Stimulated activated CD4-positive, alpha-beta T cell treated with anti-CD3 and anti-CD28 coated beads, Interleukin-4, amount 100 ng/mL, for 4 hours (primary cell): ENCODE measurements around the gene ADCYAP1R1.

Experiments
- DNase-seq, 2 experiments: peaks; one replicate each; pipeline ENCODE4 v3.0.0-alpha.2; 2020

Gene ADCYAP1R1

DNA sequence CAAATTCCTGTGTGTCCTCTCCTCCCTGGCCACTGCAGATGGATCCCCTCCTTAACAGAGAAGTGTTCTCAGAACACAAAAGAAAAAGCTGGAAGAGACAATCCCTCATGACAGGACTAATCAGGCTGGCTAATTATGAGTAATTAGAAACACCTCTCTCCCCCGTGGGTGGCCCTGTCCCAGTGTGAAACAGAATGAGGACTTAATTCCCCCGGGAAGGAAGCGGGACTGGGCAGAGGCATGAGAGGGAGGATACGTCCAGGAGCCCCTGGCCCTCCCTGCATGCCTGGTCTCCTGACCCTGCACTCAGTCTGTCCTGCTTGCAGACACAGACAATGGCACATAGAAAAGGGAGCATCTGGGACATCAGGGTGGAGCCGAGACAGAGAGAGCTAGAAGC, 7.6 kb upstream of the ADCYAP1R1 start:
- no peak for DNase-seq

DNA sequence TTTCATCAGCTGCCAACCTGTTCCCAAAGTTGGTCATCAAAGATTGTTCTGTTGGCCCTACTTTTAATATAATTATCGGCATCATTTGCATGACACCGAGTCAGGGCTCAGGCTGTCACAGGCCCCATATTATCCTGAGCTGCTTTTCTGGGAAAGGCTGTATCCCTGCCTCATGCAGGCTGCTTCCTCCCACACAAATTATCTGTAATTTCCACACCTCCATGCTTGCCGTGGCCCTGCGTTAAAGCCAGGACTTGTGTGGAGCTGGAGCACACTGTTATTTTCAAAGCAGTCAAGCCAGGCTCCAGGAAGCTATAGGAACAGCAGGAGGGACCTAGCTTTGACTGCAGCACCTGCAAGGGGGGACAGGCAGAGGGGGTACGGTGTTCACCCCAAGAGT, 5.4 kb upstream of the ADCYAP1R1 start:
- DNase-seq = no peak

DNA sequence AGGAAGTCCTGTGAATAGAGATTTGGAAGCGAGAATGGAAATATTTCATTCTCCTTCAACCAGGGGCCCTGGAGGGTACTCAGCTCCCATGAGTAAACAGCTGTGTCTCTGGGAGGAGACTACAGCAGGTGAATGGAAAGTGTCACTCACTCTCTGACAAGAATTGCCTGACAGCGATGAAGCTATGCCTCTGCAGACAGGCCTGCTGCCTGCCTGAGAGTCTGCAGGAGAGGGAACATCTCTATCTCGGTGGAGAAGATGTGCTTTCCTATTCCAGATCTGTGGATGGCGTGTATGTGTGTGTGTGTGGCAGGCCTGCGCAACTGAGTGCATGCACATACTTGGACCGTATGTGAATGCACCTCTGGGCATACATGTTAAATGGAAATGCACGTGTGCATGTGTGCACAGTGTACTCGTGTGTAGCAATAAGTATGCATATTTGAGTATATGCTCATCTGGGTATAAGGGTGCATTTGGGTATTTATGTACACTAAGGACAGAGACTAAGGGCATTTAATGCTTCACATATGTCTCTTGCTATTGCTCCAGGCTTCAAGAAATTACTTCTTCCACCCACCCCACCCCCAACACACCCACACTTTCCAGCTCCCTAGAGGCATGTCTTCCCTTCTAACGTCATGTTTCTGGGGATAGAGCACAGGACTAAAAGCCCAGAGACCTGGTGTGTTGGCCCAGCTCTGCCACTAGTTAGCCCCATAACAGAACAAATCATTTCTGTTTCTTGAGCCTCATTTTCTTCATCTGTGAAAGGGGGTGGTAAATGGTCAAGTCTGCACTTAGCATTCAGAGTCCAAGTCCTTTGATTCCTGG, 4.6 kb upstream of the ADCYAP1R1 start:
- DNase-seq = no peak

DNA sequence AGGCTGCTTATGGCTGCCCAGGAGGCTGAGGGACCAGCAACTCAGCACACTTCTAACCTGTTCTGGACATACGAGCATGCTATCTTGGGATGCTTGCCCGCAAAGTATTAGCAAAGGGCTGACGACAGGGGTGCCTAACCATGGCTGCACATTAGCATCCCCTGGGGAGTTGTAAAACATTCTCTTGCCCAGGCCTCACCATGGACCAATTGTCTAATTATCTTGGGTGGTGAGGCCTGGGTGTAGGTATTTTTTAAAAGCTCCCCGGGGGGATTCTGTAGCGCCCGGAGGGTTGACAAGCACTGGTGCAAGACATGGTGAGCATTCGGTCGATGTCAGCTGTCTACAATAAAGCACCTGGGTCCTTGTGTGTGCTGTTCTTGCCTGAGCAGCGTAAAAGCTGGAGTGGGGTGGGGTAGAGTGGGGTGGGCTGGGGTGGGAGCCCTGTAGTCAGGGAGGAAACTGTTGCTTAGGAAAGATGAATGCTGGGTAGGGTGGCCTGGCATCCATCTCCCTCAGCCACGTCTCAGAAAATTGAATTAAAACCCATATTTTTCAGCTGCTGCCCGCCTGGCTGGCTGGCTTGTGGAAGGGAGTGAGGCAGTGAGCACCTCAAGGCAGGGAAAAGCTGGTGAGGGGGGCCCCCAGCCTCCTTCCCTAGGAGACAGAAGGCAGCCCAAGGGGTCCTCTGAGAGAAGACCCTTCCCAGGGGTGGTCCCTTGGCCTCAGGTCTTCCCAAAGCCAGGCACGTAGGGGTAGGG, 2.9 kb upstream of the ADCYAP1R1 start:
- DNase-seq = no peak

DNA sequence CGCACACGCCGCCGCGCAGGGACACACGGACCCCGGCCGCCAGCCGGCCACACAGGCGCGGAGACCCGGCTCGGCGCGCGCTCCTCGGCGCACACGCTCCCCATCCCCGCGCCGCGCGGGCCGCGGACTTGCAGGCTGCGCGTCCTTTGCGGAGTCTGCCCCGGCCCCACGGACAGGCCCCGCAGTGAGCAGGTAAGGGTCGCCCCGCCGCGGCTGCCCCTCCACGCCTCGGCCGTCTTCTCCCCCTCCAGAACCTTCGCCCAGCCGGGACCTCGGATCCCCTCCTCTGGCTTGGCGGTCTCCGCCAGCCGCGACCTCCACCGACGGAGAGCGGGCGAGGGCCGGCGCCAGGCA, 356 bp downstream of the ADCYAP1R1 start:
- DNase-seq = no peak

DNA sequence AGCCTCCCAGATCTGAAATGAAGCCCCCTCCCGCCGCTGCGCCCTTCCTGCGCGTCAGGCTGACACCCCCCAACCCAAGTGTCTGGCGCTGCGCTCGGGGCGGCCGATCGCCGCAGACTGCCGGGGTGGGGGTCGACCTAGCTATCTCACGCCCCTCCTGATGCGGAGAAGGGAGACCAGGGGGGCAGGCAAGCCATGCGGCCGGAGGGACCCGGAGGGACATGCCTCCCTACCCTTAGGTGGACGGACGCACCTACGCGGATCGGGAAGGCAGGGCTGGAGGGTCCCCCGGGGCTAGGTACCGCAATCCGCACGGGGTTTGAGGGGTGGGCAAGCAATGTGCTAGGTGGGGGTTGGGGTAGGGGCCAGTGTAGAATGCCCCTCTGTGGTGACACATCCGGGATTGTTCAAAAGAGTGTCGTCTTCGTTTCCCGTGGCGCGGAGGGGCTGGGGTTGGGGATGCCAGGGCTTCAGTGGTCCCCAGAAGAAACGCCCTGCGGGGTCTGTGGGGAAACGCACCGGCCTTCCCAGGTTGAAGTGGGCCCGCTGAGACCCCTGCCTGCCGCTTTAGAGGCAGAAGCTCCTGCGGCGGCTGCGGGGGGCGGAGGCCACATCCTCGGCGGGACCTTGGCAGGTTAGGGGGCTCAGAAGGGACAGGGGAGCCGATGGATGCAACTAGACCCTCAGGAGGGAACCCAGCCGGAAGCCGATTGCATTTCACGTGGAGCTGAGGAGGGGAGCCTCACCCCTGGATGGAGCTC, 913 bp downstream of the ADCYAP1R1 start:
- no peak for DNase-seq

DNA sequence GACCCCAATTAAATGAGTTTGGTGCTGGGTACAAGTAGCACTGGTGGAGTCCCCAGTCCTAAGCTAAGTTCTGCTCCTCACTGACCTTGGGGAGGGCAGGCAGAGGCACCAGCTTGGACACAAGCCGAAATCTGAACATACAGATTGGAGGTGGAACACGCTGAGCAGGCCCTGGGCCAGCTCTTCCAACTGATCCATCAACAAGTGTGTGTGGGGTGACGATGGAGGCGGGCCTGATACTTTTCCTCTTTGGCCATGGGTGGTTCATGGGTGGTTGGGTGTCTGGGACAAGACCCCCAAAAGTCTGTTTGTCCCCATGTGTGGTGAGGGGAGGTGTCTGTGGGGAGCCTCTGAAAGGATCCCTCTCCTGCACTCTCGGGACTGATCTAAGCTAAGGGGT, 1.9 kb downstream of the ADCYAP1R1 start:
- no peak for DNase-seq

DNA sequence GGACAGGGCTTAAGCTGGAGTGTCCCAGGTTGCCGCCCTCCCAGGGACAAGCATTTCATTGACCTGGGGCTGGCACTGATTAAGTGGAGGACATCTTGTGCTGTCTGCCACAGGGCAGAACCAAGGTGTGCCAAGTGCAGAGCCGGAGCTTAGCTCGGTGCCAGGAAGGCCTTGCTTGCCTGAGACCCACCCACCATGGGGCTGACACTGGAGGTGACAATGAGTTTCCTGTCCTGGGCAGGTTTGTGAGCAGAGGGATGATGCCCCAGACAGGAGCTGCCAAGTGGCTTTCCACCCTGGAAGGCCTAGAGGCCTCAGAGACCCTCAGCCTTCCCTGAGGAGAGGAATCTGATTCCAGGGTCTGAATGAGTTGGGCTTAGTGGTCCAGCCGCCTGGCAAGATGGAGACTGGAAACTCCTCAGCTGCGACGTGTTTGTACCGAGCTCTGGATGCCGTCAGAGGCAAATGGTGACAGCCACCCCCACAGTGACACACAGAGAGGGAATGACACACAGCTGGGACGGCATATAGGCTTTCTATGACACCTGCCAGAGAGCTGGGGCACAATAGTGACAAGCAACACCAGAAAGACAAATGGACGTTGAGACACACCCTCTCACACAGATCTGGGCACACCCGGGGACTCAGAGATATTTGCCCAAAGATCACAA, 2.6 kb downstream of the ADCYAP1R1 start:
- DNase-seq = no peak

DNA sequence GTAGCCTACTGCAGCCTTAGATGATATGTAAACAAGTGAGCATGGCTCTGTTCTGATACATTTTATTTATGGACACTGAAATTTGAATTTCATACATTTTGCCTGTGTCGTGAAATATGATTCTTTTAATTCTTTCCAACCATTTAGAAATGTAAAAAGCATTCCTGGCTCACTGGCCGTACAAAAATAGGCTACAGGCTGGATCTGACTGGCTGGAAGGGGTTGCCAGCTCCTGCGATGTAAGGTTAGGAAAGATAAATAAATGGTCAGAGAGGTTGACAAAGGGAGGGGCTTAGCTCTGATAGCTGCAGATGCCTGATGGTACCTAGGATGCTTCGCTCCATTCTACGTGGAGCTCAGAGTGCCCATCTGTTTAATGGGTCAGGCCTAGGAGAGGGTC, 3.4 kb downstream of the ADCYAP1R1 start:
- DNase-seq = no peak

DNA sequence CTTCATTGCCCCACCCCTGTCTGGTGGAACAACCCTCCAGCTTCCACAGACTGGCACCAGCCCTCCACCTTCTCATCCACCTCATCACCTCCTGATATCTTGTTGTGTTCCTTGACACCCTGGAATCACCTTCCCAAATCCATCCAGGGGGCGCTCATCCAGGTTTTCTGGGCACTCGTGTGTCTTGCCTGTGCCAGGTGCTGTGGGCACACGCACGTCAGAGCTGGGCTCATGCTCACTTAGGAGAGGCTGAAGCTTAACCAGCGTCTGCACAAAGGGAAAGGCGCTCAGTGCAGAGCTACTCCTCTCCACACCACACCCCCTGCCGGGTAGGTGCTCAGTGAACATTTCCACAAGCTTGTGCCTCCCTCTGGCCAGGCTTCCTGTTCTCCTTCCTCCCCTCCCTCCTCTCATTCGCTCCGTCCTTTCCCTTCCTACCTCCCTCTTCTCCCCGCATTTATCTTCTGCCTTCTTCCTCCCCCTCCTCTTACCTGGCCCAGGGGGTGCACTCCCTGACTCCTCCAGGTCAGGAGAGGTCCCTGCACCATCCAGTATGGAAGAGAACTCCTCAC, 4.8 kb downstream of the ADCYAP1R1 start:
- DNase-seq = no peak

DNA sequence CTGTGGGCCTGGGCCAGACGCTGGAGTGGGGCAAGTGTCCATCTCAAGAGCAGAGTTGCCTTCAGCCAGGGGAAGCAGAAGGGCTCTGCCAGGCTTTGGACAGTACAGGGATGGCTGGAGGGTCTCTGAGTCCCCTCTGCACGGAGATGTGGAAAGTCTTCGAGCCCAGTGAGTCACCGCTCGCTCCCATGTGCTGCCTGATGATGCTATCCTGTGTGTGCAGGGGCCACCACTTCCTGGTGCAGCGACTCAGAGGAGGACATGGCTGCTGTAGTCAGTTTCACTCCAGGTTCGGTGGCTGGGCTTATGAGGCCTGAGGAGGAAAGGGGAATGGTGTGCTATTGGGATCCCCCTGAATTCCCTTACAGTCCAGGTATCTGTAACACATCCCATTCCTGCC, 6.0 kb downstream of the ADCYAP1R1 start:
- DNase-seq = no peak

DNA sequence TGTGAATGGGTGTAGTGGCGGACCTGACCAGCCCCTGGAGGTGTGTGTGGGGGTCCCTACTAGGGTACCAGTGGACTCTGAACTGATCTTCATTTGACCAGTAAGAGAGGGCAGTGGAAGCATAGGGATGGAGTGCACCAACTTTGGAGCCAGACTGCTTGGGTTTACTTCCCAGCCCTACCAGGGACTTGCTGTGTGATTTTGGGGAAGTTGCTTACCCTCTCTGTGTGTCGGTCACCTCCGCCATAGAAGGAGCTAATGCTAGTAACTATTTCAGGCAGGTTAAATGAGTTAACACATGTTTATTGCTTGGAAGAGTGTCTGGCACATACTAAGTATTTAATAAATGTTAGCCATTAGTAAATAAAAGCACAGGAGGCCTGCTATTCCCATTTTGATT, 6.6 kb downstream of the ADCYAP1R1 start:
- DNase-seq = no peak

DNA sequence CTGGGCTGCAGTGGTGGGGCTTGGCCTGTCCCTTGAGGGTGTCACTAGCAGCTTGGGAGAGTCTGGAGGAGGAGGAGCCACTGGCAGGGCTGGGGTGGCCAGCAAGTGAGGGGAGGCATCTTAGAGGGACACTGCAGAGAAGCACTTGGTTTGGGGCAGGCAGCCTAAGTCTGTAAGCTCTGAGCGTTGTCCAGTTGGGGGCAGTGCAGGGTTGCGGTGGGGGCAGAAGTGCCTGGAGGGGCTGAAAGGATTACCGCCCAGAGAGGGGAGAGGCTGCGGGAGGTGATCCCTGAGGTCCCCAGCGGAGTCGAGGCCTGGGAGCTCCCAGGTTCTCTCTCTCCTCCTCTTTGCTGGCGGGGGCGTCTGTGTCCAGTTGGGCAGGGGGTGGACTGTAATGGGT, 7.4 kb downstream of the ADCYAP1R1 start:
- DNase-seq = no peak

DNA sequence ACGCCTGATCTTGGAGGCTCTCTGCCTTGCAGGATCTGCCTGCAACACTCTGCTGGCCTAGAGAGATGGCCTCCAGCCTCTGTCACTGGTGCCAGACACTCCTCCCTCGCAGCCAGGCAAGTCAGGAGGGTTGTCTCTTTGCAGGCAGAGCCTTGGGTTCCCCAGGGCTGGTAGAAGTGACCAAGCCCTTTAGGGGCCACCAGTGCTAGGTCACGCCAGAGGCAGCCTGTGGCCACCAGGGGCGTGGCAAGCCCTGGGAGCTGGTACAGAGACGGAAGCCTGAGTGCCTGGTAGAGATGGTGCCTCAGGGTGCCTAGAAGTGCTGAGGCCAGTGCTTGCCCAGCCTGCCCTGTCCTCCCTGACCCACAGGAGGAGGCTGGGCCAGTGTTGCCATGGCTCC, 9.1 kb downstream of the ADCYAP1R1 start:
- no peak for DNase-seq

DNA sequence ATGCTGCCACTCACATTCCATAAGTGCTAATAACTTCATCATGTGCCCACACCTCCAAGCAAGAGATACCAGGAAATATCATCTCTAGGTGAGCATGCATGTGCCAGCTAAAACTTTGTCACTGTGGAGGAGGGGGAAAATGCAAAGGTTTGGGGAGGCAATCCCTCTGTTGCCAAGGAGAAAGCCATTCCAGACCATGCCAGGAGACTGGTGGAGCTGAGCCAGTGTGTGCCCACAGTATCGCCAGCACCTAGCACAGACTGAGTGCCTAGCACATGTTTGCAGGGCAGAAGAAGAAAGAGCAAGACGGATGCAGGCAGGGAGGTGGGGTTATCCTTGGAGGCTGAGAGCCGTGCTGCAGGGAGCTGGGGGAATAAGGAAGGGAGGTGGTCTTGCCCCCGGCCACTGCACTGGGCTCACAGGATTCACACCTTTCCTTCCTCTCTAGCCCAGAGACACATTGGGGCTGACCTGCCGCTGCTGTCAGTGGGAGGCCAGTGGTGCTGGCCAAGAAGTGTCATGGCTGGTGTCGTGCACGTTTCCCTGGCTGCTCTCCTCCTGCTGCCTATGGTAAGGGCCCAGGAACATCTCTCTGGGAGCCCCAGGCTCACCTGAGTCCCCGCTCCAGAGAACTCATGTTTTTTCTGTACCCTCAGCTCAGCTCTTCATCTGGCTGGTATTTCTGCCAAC, 10.8 kb downstream of the ADCYAP1R1 start:
- DNase-seq = no peak

DNA sequence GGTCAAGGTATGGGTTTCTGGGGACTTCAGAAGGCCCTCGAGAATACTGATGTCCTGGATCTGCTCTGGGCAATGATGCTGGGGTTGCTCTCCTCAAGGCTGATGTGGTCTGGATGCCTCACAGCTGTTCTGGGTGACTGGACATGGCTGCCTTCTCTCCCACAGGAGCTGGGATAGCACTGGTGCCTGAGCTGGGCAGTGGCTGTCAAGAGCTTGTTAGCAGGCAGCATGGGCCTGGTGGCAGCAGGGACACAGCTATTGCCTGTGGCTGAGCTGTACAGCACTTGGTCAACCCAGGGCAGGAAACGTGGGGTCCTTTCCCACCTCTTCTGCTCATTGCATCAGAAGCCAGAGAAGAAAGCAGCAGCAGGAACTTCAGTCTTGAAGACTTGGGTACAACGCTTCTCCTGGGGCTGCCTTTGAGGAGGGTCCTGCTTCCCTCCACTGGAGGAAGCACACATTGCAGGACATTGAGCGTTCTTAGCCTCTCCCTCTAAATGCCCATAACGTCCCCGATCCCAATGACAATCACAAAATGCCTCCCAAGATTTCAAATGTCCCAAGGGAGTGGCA, 13.0 kb downstream of the ADCYAP1R1 start:
- DNase-seq = no peak

DNA sequence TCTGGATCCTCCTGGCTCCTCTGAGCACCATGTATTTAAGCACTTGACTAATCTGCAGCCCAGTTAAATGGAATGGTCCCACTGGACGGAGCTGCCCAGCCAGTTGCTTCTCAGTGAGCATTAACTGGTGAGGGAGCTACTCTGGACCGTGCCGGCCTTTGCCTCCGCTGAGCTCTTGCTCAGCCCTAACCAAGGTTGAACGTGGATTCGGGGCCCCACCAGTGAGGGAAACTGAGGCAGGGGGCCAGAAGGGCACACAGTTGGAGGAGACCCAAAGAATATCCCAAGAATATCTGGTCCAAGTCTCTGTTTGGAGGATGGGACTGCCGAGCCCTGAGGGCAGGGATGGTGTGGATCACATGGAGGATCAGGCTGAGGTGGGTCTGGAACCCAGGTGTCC, 13.7 kb downstream of the ADCYAP1R1 start:
- no peak for DNase-seq

DNA sequence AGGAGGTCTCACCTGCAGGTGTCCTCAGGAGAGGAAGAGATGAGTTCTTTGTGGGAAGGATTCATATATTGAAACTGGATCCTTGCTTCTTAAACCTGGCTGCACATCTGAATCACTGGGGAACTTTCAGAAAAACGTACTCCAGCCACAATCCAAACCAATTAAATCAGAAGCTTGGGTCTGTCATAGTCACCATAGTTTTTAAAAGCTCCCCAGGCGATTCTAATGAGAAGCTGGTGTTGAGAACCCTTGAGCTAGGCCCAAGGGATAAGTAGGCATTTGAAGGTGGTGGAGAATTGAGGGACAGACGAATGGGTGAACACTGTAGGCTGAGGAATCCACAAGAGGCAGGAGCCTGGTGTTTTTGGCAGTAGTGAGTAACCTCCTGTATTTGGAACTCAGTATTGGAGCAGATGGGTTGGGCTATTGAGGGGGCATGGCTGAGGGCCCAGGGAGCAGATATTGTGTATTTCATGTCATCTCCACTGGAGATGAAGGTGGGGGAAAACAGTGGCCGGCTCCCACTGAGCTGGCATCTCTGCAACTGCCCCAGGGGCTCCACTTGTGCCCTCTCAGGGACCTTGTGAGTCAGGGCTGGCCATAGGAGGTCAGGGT, 14.5 kb downstream of the ADCYAP1R1 start:
- DNase-seq = no peak

DNA sequence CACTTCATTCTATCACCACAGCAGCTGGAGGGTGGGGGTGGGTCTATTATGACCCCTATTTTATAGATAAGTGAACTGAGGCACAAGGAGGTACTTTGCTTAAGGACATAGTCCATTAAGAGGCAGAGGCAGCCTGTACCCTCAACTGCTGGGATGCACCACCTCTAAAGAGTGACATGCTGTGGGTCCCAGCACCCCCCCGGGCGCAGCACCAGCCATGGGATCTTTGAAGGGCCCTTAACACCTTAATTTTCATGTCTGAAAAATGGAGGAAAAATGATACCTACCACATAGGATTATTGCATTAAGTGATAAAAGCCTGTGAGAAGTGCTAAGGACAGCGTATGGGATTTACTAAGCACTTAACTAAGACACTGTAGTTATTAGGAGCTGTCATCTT, 15.4 kb downstream of the ADCYAP1R1 start:
- DNase-seq = no peak

DNA sequence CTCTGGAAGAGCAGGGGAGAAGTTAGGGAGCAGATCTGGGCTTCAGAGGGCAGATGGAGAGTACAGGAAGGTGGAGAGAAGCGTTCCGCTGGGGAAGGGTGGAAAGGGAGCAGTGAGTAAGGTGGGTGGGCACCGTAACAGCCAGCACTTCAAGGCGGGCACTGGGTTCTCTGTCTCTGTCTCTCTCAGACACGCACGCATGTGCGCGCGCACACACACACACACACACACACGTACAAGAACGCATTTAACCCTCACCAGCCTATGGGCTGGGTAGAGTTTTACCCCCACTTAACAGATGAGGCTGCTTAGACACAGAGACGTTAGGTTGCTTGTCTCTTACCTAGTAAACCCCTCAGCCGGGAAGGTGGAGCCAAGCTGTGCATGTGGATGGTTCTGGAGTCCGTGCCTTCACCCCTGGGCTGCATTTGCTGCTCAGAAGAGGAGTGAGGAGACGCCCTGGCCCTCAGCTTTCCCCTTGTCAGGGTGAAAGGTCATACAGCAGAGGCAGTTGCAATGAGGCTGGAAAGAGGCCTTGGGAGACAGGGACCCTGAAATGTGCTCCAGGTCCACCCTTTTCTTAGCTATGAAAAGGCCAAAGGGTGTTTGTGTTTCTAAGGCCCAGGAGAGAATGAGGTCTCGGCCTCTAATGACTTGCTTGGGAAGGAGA, 16.0 kb downstream of the ADCYAP1R1 start:
- no peak for DNase-seq
